HepG2 (cell line): Measurements from ENCODE around the gene ZMYND8. TPM values are rescaled to one million over a fixed set of nuclear protein-coding genes. Genes with fewer than 3 reads are reported as not detected.

Source experiments
- CAMTA2 ChIP-seq: sonication (generic); formaldehyde crosslinking; IDR thresholded peaks from 2 replicates; pipeline ENCODE4 v1.4.0; 2020; ENCODE audit warnings: mild to moderate bottlenecking, missing genetic modification reagents, borderline replicate concordance
- CCDC6 ChIP-seq: sonication (generic); formaldehyde crosslinking; IDR thresholded peaks from 2 replicates; pipeline ENCODE4 v1.8.1; 2022; ENCODE audit warnings: mild to moderate bottlenecking, missing genetic modification reagents, moderate library complexity
- FOXA1 ChIP-seq, 2 experiments: fragments of 450-650 bp in 1 of 2; sonication (generic) in 1 of 2; formaldehyde crosslinking in 1 of 2; IDR thresholded peaks; 2 replicates each; pipeline versions ENCODE4 v1.4.0 to v1.6.1; 2016 to 2020; ENCODE audit warnings: missing genetic modification reagents in 1 of 2
- HCFC1 ChIP-seq: fragments of 150-350 bp; IDR thresholded peaks from 2 replicates; pipeline ENCODE4 v1.6.1; 2014; ENCODE audit warnings: low read depth, low read length
- HNF4G ChIP-seq, 2 experiments: sonication (generic) in 1 of 2; formaldehyde crosslinking in 1 of 2; IDR thresholded peaks; 2 replicates each; pipeline versions ENCODE4 v1.4.0 to v1.6.1; 2011 to 2020; ENCODE audit warnings: borderline replicate concordance in 2 of 2, low read depth in 2 of 2, mild to moderate bottlenecking in 2 of 2, low read length in 1 of 2, missing genetic modification reagents in 1 of 2, moderate library complexity in 1 of 2
- NR2C2 ChIP-seq: sonication (generic); formaldehyde crosslinking; IDR thresholded peaks from 2 replicates; pipeline ENCODE4 v1.4.0; 2020; ENCODE audit warnings: missing genetic modification reagents, mild to moderate bottlenecking, moderate library complexity, borderline replicate concordance
- NR2F2 ChIP-seq: IDR thresholded peaks from 2 replicates; pipeline ENCODE4 v1.6.1; 2012; ENCODE audit warnings: low read depth, inconsistent platforms, borderline replicate concordance
- NR2F6 ChIP-seq, 2 experiments: IDR thresholded peaks; 2 replicates each; pipeline ENCODE4 v1.6.1; 2016; ENCODE audit warnings: antibody characterized with exemption in 1 of 2, mild to moderate bottlenecking in 1 of 2
- ONECUT2 ChIP-seq: sonication (generic); formaldehyde crosslinking; IDR thresholded peaks from 2 replicates; pipeline ENCODE4 v1.4.0; 2020; ENCODE audit warnings: missing genetic modification reagents
- RXRB ChIP-seq: IDR thresholded peaks from 2 replicates; pipeline ENCODE4 v1.6.1; 2016; ENCODE audit warnings: borderline replicate concordance, missing genetic modification reagents, missing compliant biosample characterization
- SKI ChIP-seq: fragments of 450-650 bp; IDR thresholded peaks from one replicate; pipeline ENCODE4 v1.6.1; 2018; ENCODE audit warnings: mild to moderate bottlenecking; ENCODE audit not compliant: partially characterized antibody
- TBL1XR1 ChIP-seq: fragments of 150-350 bp; IDR thresholded peaks from 2 replicates; pipeline ENCODE4 v1.6.1; 2014; ENCODE audit warnings: borderline replicate concordance, low read length; ENCODE audit not compliant: partially characterized antibody
- TBX3 ChIP-seq: fragments of 450-650 bp; IDR thresholded peaks from 2 replicates; pipeline ENCODE4 v1.6.1; 2017; ENCODE audit warnings: antibody characterized with exemption, mild to moderate bottlenecking, inconsistent platforms, borderline replicate concordance
- YY1 ChIP-seq: IDR thresholded peaks from 2 replicates; pipeline ENCODE4 v1.6.1; 2011; ENCODE audit warnings: low read length, low read depth, moderate library complexity, mild to moderate bottlenecking; ENCODE audit not compliant: insufficient read depth, insufficient replicate concordance
- ZBTB3 ChIP-seq: sonication (generic); formaldehyde crosslinking; IDR thresholded peaks from 2 replicates; pipeline ENCODE4 v1.4.0; 2020; ENCODE audit warnings: low read depth, mild to moderate bottlenecking, moderate library complexity, missing genetic modification reagents, borderline replicate concordance
- ZNF382 ChIP-seq: sonication (generic); formaldehyde crosslinking; IDR thresholded peaks from 2 replicates; pipeline ENCODE4 v1.5.0; 2020; ENCODE audit warnings: missing genetic modification reagents, mild to moderate bottlenecking, borderline replicate concordance
- ZNF772 ChIP-seq: sonication (generic); formaldehyde crosslinking; IDR thresholded peaks from 2 replicates; pipeline ENCODE4 v1.5.0; 2020; ENCODE audit warnings: mild to moderate bottlenecking, missing genetic modification reagents
- ZSCAN22 ChIP-seq: sonication (generic); formaldehyde crosslinking; IDR thresholded peaks from 2 replicates; pipeline ENCODE4 v1.4.0; 2020; ENCODE audit warnings: mild to moderate bottlenecking, missing genetic modification reagents
- polyA plus RNA-seq, 8 experiments: library from polyadenylated mRNA; depleted of rRNA in 3 of 8; stranded (reverse) in 7 of 8; unstranded in 1 of 8; fragments of >200 nt; fragmentation: Illumina TruSeq in 4 of 8; extraction: Trizol in 4 of 8; gene quantifications; 2 replicates each; pipeline versions ENCODE4 v1.2.1 to v1.2.3, GENCODE V29; 2011 to 2016; ENCODE audit warnings: low read depth in 4 of 8, missing spikeins in 1 of 8, mixed read lengths in 1 of 8; ENCODE audit not compliant: insufficient read depth in 1 of 8
- total RNA-seq, 5 experiments: library from RNA; depleted of rRNA; stranded (reverse); fragments of >200 nt; fragmentation: Illumina TruSeq; extraction: Trizol; gene quantifications; 2 replicates each; pipeline ENCODE4 v1.2.3, GENCODE V29; 2016; ENCODE audit warnings: low read depth in 1 of 5
- TF ChIP-seq, protein P1 (sequence below): sonication (generic); formaldehyde crosslinking; IDR thresholded peaks from 2 replicates; pipeline ENCODE4 v1.8.0; 2022; ENCODE audit warnings: mild to moderate bottlenecking, missing genetic modification reagents; ENCODE audit not compliant: insufficient replicate concordance
- TF ChIP-seq, protein P2 (sequence below): sonication (generic); formaldehyde crosslinking; conservative IDR thresholded peaks from 2 replicates; pipeline ENCODE4 v1.4.0; 2020; ENCODE audit warnings: mild to moderate bottlenecking, missing genetic modification reagents, moderate library complexity
- TF ChIP-seq, protein P3 (sequence below): IDR thresholded peaks from 2 replicates; pipeline ENCODE4 v1.6.1; 2016; ENCODE audit warnings: low read depth

ZMYND8 gene
- total and polyA plus RNA-seq, 2 of the 13 experiments (the other 11 are each of a cell fraction or from before 2014, with no cell fraction given), result 53.9 to 84.7 TPM

DNA sequence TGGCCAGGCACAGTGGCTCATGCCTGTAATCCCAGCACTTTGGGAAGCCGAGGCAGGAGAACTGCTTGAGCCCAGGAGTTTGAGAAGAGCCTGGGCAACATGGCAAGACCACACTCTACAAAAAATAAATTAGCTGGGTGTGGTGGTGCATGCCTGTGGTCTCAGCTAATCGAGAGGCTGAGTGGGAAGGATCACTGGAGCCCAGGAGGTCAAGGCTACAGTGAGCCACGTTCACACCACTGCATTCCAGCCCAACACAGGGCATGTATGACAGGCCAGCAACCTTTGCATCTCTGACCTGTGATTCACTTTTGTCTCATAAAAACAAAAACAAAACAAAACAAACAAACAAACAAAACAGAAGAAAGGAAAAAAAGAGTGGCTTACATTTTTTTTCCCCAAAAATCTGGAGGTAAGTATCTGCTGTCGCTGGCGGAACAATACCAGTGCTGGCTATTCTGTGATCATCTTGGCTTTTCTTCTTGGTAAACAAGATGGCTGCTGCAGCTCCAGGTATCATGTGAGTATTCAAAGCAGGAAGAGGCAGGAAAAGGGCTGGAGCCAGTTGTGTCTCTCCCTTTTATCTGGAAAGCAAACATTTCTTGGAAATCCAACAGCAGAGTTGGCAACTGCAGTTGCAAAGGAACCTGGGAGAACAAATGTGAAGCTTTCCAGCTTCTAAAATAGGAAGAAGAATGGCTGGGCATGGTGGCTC, 40.4 kb upstream of the ZMYND8 start (continued):
- TF ChIP-seq, protein P1, sequence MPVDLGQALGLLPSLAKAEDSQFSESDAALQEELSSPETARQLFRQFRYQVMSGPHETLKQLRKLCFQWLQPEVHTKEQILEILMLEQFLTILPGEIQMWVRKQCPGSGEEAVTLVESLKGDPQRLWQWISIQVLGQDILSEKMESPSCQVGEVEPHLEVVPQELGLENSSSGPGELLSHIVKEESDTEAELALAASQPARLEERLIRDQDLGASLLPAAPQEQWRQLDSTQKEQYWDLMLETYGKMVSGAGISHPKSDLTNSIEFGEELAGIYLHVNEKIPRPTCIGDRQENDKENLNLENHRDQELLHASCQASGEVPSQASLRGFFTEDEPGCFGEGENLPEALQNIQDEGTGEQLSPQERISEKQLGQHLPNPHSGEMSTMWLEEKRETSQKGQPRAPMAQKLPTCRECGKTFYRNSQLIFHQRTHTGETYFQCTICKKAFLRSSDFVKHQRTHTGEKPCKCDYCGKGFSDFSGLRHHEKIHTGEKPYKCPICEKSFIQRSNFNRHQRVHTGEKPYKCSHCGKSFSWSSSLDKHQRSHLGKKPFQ (CRISPR knock-in tag), result peak; percentile 94
- peak; percentile 46; the same call in 1 of the 2 replicates for TF ChIP-seq NR2F2
- peak; percentile 75; the same call in 1 of the 2 replicates for TF ChIP-seq TBX3
- TF ChIP-seq SKI, result peak; percentile 71
- 0 out of 2 replicates have a peak, but pooled peaks have one; percentile 52 for TF ChIP-seq CAMTA2 (CRISPR knock-in tag)
- TF ChIP-seq ZSCAN22, result no peak
- TF ChIP-seq CCDC6 (CRISPR knock-in tag), result peak; percentile 36; the same call in 1 of the 2 replicates
- peak; percentile 96; the same call in 1 of the 2 replicates for TF ChIP-seq ZBTB3 (CRISPR knock-in tag)
- TF ChIP-seq YY1, result peak; percentile 76
- no peak for TF ChIP-seq ZNF772
- no peak for TF ChIP-seq ONECUT2 (CRISPR knock-in tag)
- TF ChIP-seq HCFC1, result no peak
- TF ChIP-seq HNF4G (IDR thresholded peaks at IDR 0.05; ENCODE audit: borderline replicate concordance, low read depth, low read length), result peak; percentile 16; the same call in 1 of the 2 replicates
- TF ChIP-seq HNF4G (CRISPR knock-in tag; IDR thresholded peaks at IDR 0.05; ENCODE audit: borderline replicate concordance, low read depth), result no peak
- peak; percentile 50; the same call in 1 of the 2 replicates for TF ChIP-seq RXRB (CRISPR knock-in tag)
- TF ChIP-seq ZNF382 (CRISPR knock-in tag), result no peak
- 0 out of 2 replicates have a peak, but pooled peaks have one; percentile 18 for TF ChIP-seq NR2C2 (CRISPR knock-in tag)
- TF ChIP-seq, protein P2, sequence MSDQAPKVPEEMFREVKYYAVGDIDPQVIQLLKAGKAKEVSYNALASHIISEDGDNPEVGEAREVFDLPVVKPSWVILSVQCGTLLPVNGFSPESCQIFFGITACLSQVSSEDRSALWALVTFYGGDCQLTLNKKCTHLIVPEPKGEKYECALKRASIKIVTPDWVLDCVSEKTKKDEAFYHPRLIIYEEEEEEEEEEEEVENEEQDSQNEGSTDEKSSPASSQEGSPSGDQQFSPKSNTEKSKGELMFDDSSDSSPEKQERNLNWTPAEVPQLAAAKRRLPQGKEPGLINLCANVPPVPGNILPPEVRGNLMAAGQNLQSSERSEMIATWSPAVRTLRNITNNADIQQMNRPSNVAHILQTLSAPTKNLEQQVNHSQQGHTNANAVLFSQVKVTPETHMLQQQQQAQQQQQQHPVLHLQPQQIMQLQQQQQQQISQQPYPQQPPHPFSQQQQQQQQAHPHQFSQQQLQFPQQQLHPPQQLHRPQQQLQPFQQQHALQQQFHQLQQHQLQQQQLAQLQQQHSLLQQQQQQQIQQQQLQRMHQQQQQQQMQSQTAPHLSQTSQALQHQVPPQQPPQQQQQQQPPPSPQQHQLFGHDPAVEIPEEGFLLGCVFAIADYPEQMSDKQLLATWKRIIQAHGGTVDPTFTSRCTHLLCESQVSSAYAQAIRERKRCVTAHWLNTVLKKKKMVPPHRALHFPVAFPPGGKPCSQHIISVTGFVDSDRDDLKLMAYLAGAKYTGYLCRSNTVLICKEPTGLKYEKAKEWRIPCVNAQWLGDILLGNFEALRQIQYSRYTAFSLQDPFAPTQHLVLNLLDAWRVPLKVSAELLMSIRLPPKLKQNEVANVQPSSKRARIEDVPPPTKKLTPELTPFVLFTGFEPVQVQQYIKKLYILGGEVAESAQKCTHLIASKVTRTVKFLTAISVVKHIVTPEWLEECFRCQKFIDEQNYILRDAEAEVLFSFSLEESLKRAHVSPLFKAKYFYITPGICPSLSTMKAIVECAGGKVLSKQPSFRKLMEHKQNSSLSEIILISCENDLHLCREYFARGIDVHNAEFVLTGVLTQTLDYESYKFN (CRISPR knock-in tag), result no peak
- peak; percentile 75 for TF ChIP-seq NR2F6 (IDR thresholded peaks at IDR 0.05)
- peak; percentile 95 for TF ChIP-seq NR2F6 (CRISPR knock-in tag; IDR thresholded peaks at IDR 0.05)
- TF ChIP-seq FOXA1 (IDR thresholded peaks at IDR 0.05), result no peak
- TF ChIP-seq FOXA1 (CRISPR knock-in tag; IDR thresholded peaks at IDR 0.05), result peak; percentile 44; the same call in 1 of the 2 replicates
- TF ChIP-seq, protein P3, sequence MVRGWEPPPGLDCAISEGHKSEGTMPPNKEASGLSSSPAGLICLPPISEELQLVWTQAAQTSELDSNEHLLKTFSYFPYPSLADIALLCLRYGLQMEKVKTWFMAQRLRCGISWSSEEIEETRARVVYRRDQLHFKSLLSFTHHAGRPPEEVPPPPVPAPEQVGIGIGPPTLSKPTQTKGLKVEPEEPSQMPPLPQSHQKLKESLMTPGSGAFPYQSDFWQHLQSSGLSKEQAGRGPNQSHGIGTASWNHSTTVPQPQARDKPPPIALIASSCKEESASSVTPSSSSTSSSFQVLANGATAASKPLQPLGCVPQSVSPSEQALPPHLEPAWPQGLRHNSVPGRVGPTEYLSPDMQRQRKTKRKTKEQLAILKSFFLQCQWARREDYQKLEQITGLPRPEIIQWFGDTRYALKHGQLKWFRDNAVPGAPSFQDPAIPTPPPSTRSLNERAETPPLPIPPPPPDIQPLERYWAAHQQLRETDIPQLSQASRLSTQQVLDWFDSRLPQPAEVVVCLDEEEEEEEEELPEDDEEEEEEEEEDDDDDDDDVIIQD (CRISPR knock-in tag), result 0 out of 2 replicates have a peak, but pooled peaks have one; percentile 57
- TF ChIP-seq TBL1XR1, result peak; percentile 58
